Retinal pigment epithelial cell (primary cell): Measurements from ENCODE around the gene S100A7.

Experiments
- DNase-seq: peaks from one replicate; pipeline ENCODE4 v3.0.0-alpha.2; 2010; ENCODE audit warnings: low read depth
- H3K4me3 ChIP-seq: 2 replicates; pipeline ENCODE4 v1.5.1; 2011; ENCODE audit warnings: mild to moderate bottlenecking, low read length, control low read depth, moderate library complexity
- TF ChIP-seq, protein P1 (sequence below): conservative IDR thresholded peaks from 2 replicates; pipeline ENCODE4 v1.5.1; 2011; ENCODE audit warnings: low read depth, low read length, control low read depth, inconsistent platforms

The S100A7 gene

DNA sequence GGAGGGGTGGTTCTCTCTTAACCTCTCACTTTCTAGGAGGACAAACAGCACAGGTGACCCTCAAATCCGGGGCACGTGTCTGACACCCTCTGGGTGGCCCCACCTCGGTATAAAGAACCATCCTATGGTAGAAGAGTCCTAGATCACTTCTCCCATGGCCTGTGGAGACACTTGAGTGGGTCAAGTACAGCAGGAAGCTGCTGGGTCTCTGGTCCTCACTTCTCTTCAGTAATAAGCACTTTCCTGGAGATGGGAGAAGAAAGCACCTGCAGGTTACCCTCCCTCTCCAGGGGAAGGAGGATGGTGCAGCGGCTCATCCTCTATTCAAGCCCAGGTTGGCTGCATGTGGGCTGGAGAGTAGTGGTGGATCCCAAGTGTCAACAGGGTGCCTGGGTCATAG lies 17.0 kb downstream of the S100A7 start:
- no peak for DNase-seq
- no peak overlapping the region for H3K4me3 ChIP-seq

DNA sequence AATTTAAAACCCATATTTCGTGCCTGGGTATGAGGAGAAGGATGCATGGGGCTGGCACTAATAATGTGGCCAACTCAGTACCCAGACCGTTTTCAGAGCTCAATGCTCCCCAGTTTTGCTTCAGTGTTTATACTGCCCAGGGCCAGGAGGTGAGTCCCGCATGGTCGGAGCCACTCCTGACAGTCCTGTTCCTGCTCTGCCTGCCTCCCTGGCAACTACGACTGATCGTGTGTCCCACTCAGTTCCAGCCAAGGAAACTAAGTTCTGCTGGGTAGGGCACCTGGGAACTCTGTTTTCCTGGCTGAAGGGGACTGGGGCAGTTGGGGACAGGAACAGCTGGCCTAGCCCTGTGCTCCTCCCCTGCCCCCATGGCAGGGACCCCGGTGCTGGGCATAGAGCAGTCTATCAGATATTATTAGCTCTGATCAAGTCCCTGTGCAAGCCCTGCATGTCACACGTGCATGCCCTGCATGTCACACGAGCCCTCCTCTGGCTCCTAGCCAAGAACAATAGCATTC lies 19.2 kb downstream of the S100A7 start:
- H3K4me3 ChIP-seq, result no peak overlapping the region
- DNase-seq, result no peak
- TF ChIP-seq, protein P1, sequence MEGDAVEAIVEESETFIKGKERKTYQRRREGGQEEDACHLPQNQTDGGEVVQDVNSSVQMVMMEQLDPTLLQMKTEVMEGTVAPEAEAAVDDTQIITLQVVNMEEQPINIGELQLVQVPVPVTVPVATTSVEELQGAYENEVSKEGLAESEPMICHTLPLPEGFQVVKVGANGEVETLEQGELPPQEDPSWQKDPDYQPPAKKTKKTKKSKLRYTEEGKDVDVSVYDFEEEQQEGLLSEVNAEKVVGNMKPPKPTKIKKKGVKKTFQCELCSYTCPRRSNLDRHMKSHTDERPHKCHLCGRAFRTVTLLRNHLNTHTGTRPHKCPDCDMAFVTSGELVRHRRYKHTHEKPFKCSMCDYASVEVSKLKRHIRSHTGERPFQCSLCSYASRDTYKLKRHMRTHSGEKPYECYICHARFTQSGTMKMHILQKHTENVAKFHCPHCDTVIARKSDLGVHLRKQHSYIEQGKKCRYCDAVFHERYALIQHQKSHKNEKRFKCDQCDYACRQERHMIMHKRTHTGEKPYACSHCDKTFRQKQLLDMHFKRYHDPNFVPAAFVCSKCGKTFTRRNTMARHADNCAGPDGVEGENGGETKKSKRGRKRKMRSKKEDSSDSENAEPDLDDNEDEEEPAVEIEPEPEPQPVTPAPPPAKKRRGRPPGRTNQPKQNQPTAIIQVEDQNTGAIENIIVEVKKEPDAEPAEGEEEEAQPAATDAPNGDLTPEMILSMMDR, result no peak

More for the DNA sequence above, 17.0 kb downstream of the S100A7 start:
- TF ChIP-seq, protein P1, result no peak

DNA sequence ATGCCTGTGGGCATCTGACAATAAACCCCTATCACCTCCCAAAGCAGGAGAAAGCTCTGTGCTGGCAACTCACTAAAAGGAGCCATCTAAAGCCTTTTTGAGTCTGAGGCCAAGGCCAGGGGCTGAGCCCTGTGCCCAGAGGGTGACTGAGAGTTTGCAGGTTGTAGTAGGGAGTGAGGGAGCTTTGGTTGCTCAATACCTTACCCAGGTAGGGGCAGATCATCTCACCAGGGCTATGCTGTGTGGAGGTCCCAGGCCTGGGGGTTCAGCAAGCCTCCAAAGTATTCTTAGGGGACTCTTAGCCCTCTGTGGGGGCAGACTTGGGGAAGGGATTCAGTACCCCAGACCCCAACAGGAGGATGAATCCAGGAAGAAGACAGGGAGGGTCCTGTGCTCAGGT lies 21.2 kb downstream of the S100A7 start:
- TF ChIP-seq, protein P1, result no peak
- no peak overlapping the region for H3K4me3 ChIP-seq
- DNase-seq, result no peak

DNA sequence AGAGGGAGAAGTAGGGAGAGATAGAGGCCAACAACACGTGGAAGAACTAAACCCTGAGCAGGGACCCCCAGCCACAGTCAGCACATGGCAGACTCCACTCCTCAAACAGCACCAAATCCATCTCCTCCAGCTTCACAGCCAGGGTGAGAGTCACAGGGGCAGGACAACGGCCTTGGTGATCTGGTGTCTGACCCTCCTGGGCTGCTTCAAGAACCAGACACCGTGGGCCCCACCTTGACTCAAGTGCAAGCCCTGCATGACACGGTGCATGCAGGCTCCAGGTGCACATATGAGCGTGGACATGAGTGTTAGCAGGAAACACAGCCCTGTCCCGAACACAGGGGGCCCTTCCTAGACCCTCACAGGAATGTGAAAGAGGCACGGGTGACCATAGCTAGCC lies 21.9 kb downstream of the S100A7 start:
- TF ChIP-seq, protein P1, result no peak
- no peak for DNase-seq
- no peak overlapping the region for H3K4me3 ChIP-seq

DNA sequence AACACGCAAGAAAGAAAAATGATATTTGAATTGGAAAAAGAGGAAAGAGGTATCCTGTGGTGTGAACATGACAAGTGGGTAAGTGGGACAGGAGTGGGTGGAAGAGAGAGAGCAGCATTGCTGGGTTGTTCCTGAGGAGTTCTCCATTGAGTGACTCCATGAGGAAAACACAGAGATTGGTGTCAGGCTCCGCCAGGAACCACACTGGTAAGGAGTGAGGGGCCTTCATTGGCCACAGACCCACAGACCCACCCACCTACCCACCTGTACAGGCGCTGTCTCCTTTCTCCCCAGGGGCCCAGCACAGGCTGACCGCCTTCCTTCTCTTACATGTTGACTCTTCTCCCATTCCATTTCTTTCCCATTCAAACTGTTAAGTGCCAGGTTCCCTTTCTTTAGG lies 23.2 kb downstream of the S100A7 start:
- no peak for DNase-seq
- H3K4me3 ChIP-seq, result no peak overlapping the region
- TF ChIP-seq, protein P1, result no peak

DNA sequence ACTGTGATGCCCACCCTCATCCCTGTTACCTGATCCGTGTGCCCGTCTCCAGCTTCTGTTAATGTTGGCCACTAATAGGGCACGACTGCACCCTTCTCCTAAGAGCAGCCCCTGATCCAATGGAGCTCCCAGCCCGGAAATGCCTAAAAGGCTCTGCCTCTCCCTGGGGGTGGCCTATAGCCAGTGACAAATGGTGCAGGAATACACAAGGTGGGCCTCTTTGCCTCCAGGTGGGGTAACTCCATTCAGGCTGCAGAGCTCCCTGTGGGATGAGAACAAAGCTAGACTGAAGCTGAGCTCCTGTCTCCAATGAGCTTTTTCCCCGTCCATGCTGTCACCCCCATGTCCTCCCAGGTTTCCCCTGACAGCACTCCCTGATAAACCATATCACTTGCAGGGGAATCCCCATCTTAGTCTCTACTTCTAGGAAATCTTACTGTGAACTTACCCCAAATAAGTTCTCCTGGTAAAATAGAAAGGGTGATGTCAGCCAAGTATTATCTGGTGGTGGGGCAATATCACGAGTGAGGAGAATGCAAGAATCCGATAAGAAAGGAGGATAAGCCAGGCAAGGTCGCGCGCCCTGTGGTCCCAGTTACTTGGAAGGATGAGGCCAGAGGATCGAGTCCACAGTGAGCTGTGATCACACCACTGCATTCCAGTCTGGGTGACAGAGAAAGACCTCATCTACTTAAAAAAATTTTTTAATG lies 25.6 kb downstream of the S100A7 start:
- DNase-seq, result no peak
- no peak overlapping the region for H3K4me3 ChIP-seq
- TF ChIP-seq, protein P1, result no peak
